Measurements from ENCODE around the gene CLASRP. TPM values are rescaled to one million over a fixed set of nuclear protein-coding genes. Genes with fewer than 3 reads are reported as not detected.

CLASRP gene
- total RNA-seq, 1 donor from 2014 or later, result 101 TPM

DNA sequence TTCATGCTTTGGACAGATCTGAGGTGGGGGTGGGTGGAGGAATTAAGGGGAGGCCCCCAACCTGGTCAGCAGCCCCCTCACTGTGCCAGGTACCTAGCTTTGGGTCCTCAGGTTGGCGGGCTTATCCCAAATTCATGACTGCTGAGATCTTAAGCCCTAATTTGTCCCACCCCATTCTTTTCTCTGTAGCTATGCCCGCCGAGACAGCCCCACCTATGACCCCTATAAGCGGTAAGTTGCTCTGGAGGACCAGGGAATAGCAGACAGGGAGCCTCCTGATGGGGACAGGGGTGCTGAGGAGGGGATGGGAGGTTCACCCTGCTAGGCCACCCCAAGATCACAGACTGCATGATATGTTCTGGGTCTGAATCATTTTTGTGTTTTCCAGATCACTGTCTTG lies 23.1 kb downstream of the CLASRP start:
- no peak for DNase-seq (ENCODE audit: low spot score)

DNA sequence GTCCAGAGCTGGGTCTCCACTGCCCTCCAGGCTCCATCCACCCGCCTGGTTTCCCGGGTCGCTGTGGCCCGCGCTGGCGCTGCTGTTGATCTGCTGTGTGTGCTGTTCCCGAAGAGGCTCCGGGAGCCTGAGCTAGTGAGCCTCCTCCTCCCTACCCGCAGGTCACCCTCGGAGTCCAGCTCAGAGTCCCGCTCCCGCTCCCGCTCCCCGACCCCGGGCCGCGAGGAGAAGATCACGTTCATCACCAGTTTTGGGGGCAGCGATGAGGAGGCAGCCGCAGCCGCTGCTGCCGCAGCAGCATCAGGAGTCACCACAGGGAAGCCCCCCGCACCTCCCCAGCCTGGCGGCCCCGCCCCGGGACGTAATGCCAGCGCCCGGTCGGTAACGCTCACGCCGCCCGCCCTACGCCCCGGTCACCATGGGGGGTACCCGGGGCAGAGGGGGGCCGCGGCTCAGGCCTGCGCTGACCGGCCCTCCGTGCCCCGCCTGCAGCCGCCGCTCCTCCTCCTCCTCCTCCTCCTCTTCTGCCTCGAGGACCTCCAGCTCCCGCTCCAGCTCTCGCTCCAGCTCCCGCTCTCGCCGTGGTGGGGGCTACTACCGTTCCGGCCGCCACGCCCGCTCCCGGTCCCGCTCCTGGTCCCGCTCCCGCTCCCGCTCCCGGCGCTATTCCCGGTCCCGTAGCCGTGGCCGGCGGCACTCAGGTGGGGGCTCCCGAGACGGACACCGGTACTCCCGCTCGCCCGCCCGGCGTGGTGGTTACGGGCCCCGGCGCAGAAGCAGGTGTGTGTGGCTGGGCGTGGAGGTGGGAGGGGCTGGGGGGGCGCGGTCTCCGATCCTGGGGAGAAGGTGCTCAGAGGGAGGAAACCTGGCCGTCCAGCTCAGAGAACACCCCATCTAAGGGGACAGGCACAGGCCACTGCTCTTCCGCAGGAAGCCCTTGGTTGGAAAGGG lies 25.3 kb downstream of the CLASRP start:
- DNase-seq (ENCODE audit: low spot score), result no peak

DNA sequence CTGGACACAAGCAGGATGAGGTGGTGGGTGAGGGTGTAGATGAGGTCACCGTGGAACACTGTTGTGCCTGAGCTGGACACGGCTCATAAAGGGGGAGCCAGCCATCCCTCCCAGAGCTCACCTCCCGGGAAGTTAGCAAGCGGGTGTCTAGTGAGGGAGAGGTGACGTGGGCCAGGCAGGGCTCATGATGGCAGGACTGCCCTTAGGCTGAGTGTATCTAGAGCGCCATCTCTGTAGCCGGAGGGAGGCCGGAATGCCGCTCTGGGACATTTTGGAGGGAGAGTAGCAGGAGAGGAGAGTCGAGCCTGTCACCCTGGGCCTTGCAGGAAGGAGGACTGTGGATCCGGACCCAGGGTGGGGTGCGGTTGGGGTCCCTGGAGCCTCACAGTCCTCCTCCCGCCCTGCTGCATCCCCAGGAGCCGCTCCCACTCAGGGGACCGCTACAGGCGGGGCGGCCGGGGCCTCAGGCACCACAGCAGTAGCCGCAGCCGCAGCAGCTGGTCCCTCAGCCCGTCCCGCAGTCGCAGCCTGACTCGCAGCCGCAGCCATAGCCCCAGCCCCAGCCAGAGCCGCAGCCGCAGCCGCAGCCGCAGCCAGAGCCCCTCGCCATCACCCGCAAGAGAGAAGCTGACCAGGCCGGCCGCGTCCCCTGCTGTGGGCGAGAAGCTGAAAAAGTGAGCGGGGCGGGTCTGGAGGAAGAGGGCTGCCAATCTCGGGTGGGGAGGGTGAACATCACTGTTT lies 28.2 kb downstream of the CLASRP start:
- no peak for DNase-seq (ENCODE audit: low spot score)

DNA sequence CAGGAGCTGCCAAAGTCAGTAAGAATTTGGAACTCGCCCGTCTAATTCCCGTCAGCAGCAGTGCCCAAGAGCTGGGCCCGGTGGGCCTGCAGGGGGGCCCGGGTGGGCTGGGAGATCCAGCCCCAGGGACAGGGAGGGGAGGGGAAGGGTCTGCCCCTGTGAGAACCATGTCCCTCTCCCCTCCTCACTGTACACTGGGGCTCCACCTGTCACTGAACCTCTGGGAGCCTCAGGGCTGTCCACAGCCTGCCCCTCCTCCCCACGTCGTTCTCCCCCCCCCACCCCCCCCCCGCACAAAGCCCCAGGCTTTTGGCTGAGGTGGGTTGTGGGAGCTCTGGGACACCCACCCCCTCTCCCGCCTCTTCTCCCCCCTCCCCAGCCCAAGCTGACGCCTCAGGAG lies 29.2 kb downstream of the CLASRP start:
- no peak for DNase-seq (ENCODE audit: low spot score)

DNA sequence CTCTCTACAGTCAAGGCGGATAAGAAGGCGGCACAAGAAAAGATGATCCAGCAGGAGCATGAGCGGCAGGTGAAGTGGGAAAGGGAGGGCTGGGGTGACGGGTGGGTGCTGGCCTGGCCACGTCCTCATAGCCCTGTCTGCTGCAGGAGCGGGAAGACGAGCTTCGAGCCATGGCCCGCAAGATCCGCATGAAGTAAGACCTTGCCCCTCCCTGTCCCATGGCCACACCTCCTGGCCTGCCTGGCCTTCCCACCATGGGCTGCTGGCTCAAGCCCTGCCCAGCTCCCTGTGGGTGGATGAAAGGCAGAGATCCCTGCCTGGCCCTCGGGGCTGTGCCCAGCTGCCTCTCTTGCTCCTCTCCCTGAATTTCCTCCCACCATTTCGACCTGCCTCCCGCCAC lies 30.2 kb downstream of the CLASRP start:
- no peak for DNase-seq (ENCODE audit: low spot score)

DNA sequence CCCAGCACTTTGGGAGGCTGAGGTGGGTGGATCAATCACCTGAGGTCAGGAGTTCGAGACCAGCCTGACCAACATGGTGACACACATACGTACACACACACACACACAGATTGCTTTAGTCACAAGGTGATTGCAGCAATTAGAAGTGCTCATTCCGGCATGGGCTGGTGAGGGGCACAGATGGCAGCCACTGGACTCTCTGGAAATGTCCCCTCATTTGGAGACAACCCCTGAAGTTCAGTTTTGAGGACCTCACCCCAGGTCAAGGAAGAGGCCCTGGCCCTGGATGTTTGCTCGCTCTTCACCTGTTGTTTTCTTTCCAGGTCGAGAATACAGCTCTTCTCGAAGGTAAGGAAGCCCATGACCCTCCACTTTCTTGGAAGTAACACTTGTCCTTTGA lies 31.4 kb downstream of the CLASRP start:
- DNase-seq (ENCODE audit: low spot score), result no peak

DNA sequence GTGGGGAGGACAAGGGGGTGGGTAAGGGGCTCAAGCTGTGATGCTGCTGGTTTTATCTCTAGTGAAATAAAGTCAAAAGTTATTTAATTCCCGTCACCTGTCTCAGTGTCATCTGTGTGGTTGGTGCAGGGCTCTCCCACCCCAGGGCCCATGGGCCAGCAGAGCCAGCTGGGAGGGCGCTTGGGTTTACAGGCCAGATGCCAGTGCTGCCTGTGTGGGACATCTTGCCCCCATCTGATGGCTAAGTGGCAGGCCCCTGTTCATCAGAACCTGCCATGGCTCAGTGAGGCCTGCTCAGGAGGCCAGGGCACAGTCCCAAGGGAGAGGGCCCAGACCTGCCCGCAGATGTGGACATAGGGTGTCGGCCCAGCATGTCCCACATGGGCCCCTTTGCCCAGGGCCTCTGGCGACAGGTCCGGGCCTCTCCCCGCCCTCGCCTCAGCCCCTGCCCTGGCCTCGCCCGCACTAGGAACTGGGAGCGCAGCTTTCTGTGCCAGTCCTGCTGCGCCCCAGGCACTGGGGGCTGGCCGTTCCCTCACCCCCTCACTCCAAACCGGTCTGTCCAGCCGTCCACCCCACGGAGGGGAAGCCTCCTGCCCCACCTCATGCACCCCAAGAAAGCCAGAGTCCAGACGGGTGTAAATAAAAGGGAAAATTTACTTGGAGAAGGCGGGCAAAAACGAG lies 32.2 kb downstream of the CLASRP start:
- no peak for DNase-seq (ENCODE audit: low spot score)

DNA sequence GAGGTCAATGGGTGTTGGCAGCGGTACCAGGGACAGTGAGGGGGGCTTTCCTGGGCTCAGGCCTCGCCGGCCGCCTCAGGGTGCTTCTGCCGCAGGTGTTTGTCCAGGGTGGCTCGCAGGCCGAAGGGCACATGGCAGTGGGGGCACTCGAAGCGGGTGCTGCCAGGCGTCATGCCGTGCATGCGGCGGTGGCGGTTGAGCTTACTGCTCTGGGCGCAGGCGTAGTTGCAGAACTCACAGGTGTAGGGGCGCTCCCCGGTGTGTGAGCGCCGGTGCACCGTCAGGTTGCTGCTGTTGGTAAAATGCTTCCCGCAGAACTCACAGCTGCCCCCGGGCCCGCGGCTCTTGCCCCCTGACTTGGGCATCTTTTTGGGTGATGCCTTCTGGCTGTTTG lies 32.7 kb downstream of the CLASRP start:
- no peak for DNase-seq (ENCODE audit: low spot score)

DNA sequence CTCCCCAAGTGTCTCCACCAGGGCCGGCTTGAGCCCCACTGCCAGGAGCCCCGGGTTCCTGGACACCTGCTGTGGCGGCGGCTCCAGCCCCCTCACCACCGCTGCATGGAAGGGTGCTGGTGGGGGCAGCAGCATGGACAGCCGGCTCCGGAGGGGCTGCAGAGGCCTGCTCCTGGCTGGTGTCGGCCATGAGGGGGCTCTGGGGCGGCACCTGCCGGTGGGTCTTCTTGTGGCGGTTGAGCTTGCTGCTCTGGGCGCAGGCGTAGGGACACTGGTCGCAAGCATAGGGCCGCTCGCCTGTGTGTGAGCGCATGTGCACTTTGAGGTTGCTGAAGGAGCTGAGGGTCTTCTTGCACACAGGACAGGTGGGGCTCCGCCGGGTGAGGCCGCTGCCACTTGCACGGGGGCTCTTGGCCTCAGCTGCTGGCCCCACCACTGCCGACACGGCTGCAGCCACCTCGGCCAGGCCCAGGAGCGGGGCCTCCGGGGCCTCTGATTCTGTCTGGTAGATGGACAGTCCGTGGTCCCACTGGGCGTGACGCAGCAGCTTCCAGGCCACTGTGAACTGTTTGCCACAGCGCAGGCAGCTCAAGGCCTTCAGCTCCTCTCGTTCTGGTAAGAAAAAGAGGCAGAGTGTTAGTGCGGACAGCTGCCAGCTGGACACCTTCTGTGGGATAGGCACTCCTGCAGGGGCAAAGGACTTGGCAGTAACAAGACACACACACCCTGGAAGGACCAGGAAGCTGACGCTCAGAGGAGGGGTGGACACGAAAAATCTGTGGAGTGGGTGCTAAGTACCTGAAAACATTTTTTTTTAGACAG lies 33.3 kb downstream of the CLASRP start:
- no peak for DNase-seq (ENCODE audit: low spot score)

DNA sequence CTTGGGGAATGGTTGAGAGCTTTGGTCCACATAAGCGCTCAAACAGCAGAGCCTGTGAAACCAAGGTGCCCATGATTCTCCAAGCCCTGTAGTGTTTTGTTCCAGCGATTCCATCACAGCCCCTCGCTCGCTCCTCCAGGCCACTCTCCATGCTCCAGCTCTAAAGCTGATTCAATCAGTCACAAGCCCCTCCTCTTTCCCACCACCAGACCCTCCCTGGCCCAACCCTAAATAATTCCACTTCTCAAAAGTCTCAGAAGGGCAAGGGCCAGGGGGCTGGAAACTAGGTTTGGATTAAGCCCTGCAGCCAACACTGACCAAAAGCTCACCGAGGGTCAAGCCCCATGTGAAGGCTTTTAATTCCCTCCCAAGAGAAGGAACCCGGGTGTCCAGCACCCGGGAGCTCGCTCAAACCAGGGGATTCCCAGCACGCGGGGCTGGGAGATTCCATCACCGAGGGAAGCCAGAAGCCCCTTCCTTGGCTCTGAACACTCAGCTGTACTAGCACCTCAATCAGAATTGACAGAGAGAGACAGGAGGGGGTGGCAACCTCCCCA lies 36.0 kb downstream of the CLASRP start:
- no peak for DNase-seq (ENCODE audit: low spot score)

DNA sequence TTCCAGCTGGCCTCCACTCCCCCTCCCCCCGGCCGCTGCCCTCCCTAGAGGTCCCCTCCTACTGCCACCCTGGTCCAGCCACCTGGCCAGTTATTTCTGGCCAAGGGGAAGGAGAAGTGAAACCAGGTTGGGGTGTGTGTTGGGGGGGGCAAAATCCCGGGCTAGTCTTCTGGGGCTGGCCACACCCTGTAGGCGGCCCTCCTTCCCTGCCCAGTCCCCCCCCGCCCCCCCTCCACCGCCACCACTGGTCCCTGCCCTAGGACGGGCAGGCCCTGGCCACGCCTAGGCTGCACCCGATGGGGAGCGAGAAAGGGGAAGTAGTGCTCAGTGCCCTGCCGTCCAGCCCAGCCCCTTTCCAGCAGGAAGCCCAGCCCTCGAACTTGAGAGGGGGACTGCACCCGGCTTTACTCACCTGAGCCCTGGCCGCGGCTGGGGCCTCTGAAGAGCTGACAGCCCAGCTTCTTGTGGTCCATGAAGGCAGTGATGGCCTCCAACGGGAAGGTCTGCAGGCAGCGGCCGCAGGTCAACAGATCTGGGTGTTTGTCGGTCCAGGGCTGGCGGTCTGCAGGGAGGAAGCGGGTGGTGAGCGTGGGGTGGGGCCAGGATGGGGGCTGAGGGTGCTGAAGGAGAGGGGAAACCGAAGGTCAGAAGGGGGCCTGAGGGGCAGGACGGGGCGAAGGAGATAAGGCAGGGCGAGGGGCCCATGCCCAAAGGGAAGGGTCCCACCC lies 36.6 kb downstream of the CLASRP start:
- peak; percentile 70 for DNase-seq (ENCODE audit: low spot score)

DNA sequence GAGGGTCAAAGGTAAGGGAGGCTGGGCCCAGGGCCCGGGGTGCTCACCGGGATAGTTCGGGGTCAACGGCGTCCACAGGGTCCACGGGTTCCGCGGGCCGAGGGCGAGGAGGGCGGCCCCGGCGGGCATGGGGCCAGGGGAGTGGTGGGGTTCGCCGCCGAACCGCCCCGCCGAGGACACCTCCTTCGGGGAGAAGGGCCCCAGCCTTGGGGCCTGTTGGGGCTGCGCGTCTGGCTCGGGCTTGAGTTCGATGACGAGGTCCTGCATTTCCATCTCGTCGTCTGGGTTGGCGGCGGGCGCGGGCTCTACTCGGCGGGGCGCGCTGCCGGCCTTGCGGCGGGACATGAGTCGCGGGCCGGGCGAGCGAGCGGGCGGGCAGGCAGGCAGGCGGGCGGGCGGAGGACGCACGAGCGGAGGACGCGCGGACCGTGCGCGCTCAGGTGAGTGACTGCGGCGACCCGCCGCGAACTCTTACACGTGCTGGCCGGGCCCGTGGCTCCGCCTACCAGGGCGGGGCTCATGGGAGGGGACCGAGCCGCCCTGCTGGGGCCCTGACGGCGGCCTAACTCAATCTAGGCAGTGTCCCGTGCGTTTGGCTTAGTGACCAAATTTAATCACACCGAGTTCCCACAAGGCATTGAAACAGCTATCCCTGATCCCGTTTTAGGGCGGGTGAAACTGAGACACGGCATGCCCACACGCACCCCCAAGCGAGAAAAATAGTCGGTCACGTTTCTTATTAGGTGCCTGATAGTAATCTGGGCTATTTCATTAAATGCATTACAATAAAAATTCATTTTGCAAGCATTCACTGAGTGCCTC lies 37.4 kb downstream of the CLASRP start, which contains the start of gene ZNF296:
ZNF296 (minus strand) TSS at position 450 of the 822 bp plus-strand sequence; CDS start at position 345, 105 bp downstream.
- DNase-seq (ENCODE audit: low spot score), result peak; percentile 60

DNA sequence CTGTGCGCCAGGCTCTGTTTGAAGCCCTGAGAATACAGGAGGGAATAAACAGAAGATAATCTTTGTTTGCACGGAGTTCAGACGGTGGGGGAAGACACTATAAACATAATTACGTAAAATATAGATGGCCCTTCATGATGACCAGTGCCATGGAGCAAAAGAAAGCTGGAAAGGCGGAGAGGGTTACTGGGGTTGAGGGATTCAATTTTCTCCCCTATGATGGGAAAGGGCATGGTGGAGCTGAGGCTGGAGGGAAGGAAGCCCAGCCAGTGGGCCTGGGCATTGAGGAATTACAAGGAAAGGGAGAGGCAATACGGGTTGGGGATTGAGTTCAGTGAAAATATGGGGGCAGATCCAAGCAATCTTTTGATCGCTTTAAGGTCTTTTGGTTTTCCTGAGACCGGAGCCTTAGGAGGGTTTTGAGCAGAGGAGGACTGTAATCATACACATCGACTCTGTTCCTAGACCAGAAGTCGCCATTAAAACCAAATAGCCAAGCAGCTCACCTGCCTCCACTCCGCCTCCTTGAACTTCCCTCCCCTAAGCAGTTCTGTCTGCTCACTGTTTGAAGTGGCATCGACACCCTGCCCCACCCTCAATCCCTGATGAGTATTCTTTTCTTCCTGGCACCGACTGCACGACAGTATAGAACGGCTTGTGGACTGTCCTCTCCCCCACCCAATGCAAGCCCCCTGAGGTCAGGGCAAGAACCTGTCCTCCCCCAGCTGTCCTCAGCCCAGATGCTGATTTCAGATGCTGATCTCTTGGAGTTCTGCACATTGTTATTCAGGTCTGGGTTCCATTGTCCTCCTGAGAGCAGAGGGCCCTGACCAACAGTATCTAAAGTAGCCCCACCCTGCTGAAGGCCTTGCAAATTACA lies 38.2 kb downstream of the CLASRP start:
- DNase-seq (ENCODE audit: low spot score), result no peak

DNA sequence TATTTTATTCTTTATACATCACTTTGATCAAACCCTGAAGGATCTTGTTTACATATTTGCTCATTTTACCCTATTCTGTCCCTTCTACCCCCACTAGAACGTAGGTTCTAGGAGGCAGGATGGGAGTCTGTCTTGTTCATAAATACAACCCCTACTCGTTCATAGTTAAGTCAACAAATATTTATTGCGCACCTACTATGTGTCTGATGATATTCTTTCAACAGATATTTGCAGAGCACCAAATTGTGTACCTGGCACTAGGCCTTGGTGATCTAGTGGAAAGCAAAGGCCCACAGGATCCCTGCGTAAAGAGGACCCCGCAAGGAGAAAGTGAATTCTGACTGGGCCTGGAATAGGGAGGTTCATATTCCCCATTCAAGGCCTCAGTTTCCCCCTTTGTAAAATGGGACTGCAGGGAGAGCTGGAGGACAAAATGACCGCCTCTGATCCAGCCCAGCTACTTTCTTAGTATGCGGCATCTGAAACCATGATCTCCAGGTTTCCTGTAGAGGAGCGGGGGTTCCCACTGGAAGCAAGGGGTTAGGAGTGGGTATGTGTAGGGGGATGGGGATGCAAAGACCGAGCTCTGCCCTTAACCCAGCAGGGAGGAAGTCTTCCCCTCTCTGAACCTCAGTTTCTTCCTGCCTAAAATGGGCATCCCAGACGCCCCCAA lies 39.7 kb downstream of the CLASRP start:
- DNase-seq (ENCODE audit: low spot score), result no peak

DNA sequence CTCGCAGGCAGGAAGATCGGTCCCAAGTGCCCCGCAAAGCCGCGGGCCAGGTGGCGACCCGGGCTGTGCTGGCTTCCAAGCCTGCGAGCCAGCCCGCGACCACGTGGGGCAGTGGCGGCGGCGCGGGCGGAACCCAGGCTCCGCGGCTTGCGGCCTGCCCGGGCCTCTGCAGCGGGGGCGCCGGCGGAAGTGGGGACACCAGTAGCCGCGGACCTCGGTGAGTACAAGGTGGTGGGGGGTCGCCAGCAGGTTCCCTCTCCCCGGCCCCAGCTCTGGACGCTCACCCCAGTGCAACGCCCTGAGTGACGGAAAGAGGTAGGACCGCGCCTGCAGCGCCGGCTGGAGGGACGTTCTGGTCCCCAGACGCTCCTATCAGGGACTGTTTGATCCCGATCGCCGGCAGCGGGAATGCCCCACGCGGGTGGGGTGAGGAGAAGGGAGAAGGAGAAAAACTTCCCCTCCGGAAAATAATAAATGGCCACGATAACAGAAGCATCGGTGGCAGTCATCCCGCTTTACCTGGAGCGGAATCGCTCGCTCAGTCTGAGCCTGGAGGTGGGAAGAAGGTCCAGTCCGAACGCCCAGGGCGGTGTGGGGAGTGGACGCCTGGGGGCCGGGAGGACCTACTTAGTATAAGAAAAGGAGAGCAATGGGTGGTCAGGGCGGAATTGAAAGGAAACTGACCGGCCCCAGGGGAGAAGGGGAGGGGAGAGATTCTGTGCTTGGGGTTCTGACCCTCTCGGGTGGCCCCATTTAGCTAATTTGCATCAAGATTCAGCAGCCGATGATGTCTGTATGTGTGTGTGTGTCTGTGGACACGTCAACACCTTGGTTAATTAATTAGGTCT lies 40.4 kb downstream of the CLASRP start, which contains the start of gene GEMIN7:
GEMIN7 (plus strand) TSS at position 198 of the 848 bp plus-strand sequence. CDS start 10,855 bp downstream, outside the sequence.
- DNase-seq (ENCODE audit: low spot score), result peak; percentile 65

DNA sequence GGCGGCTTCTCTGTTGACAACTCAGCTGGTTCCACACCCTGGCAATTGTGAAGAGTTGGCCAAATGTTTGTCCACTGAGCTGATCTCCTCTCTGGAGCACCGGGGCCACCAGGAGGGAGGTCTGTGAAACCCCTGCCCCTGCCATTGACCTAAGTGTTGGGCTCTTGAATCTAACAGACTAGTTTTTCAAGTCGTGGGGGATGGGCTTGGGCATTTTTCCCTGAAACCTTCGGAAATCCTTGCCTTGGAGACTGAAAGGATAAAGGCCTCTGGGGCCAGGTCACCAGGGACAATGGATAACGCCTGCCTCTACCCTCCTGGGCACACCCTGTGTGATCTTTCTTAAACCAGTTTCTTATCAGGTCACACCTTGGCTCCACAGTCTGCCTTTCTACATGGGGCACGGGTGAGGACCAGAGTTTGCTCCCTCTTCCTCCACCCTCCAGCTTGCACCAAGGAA lies 41.1 kb downstream of the CLASRP start:
- no peak for DNase-seq (ENCODE audit: low spot score)

DNA sequence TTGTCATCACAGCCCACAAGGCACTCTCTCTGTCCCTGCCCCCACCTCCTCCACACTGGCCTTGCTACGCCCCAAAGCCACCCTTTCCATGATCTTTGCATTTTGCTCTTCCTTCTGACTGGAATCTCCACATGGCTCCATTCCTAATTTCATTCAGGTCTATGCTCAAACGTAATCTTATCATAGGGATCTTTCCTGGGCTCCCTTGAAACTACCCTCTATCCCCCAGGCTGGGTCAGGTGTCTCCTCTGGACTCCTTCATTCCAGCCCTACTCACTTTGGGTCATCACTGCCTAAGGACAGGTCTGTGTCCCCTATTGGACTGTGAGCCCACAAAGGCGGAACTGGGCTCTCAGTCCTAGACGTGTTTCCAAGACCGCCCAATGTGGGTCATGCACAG lies 43.3 kb downstream of the CLASRP start:
- no peak for DNase-seq (ENCODE audit: low spot score)

Data from mucosa of gallbladder (tissue), 1 donor.